DND-41 (cell line): ENCODE data around the gene IFT122.

Experiments
- EZH2 ChIP-seq: IDR thresholded peaks from 3 replicates; pipeline ENCODE4 v1.6.1; 2012; ENCODE audit warnings: borderline replicate concordance, low read depth, mild to moderate bottlenecking, moderate library complexity, low read length, inconsistent platforms; ENCODE audit not compliant: severe bottlenecking
- TF ChIP-seq, protein P1 (sequence below): IDR thresholded peaks from 2 replicates; pipeline ENCODE4 v1.5.1; 2012; ENCODE audit warnings: borderline replicate concordance, low read length, moderate library complexity, mild to moderate bottlenecking; ENCODE audit not compliant: poor library complexity, severe bottlenecking; ENCODE audit errors: extremely low read depth

DNA sequence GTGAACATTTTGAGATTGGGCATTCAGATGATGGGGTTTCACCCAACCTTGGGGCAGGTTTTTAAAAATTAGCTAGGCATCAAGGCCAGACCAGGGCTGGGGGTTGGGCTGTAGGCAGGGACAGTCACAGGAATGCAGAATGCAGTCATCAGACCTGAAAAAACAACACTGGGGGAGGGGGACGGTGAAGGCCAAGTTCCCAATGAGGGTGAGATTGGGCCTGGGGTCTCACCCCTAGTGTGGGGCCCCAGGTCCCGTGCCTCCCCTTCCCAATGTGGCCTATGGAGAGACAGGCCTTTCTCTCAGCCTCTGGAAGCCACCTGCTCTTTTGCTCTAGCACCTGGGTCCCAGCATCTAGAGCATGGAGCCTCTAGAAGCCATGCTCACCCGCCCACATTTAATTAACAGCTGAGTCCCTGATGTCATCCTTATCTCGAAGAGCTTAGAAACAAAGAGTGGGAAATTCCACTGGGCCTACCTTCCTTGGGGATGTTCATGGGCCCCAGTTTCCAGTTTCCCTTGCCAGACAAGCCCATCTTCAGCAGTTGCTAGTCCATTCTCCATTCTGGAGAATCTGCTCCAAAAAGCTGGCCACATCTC, 94.5 kb downstream of the IFT122 start:
- TF ChIP-seq, protein P1, sequence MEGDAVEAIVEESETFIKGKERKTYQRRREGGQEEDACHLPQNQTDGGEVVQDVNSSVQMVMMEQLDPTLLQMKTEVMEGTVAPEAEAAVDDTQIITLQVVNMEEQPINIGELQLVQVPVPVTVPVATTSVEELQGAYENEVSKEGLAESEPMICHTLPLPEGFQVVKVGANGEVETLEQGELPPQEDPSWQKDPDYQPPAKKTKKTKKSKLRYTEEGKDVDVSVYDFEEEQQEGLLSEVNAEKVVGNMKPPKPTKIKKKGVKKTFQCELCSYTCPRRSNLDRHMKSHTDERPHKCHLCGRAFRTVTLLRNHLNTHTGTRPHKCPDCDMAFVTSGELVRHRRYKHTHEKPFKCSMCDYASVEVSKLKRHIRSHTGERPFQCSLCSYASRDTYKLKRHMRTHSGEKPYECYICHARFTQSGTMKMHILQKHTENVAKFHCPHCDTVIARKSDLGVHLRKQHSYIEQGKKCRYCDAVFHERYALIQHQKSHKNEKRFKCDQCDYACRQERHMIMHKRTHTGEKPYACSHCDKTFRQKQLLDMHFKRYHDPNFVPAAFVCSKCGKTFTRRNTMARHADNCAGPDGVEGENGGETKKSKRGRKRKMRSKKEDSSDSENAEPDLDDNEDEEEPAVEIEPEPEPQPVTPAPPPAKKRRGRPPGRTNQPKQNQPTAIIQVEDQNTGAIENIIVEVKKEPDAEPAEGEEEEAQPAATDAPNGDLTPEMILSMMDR: no peak
- no peak for TF ChIP-seq EZH2
